GM20000 (cell line): ENCODE data around the gene HNRNPC.
"Not testable (repeated sequence)": the region's sequence is repeated elsewhere in the genome, so short reads cannot be mapped to it uniquely, and the experiment has no call there.

ENCODE experiments used
- DNase-seq: peaks from one replicate; pipeline ENCODE4 v3.0.0; 2012; ENCODE audit warnings: low spot score
- CTCF ChIP-seq: IDR thresholded peaks from 2 replicates; pipeline ENCODE4 v1.5.1; 2012; ENCODE audit warnings: mild to moderate bottlenecking, control low read depth; ENCODE audit errors: extremely low read depth, missing control alignments

The HNRNPC gene

DNA sequence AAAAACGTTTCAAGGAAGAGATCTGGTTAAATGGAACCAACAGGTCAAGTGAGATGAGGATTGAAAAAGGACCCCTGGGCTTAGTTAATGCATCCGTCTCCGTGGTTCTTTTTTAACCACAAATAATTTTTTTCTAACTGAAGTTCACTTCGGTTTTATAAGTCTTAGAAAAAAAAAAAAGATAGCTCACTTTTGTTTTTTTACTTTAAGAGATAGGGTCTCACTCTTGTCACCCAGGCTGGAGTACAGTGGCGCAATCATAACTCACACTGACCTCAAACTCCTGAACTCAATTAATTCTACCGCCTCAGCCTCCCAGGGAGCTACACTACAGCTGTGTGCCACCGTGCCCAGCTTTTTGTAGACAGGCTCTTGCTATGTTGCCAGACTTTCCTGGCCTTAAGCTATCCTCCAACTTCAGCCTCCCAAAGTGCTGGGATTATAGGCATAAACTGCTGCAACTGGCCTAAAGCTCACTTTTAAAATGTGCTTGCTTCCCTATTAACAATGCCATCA lies 11.8 kb downstream of the HNRNPC start:
- TF ChIP-seq CTCF, result no peak
- no peak for DNase-seq

GRCh38 chr14:21256539-21257393 lies 12.5 kb downstream of the HNRNPC start:
- TF ChIP-seq CTCF, result no peak
- DNase-seq, result no peak

DNA sequence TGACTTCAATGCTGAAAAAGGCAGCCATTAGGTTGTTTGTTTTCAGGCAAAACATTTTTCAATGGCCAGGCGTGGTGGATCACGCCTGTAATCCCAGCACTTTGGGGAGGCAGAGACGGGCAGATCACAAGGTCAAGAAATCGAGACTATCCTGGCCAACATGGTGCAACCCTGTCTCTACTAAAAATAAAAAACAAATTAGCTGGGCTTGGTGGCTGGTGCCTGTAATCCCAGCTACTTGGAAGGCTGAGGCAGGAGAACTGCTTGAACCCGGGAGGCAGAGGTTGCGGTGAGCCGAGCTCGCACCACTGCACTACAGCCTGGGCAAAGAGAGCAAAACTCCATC lies 13.2 kb downstream of the HNRNPC start:
- DNase-seq, result not testable (repeated sequence)

- DNase-seq, result no peak
- no peak for TF ChIP-seq CTCF
Observed at GRCh38 chr14:21255385-21256101, 13.7 kb downstream of the HNRNPC start.

GRCh38 chr14:21252149-21252548 lies 17.1 kb downstream of the HNRNPC start:
- TF ChIP-seq CTCF, result no peak
- DNase-seq, result no peak

DNA sequence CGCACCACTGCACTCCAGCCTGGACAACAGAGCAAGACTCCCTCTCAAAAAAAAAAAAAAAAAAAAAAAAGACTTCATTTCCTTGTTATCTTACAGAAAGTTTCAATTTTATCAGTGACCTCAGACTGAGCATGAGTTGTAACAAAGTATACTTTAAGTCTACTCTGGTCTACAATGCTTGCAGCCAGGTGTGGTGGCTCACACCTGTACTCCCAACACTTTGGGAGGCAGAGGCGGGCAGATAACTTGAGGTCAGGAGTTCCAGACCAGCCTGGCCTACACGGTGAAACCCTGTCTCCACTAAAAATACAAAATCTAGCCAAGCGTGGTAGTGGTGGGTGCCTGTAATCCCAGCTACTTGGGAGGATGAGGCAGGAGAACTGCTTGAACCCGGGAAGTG lies 18.0 kb downstream of the HNRNPC start:
- no peak for DNase-seq
- TF ChIP-seq CTCF, result no peak

DNA sequence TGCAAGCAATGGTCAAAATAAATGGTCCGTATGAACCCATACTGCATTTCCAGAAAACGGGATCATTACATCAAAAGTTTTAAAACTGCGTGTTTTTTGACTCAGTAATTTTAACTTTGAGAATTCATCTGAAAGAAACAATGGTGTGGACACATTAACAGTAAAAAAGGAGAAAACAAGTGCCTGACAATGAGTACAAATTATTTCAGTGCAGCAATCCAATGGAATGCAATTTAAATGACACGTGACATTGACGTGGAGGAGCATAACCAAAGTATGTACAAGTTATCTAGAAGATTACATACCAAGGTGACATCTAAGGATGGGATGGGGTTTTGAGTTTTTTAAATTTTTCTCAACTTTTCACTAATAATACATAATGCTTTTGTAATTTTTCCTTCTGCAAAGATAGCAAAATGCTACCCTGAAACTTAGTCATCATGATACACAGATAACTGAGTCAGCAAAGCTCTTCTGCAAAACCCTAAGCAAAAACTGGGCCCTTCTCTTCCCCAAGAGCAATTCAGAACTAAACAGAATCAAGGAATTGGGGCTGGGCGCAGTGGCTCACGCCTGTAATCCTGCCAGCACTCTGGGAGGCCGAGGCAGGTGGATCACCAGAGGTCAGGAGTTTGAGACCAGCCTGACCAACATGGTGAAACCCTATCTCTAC lies 20.4 kb downstream of the HNRNPC start:
- TF ChIP-seq CTCF, result no peak
- DNase-seq, result no peak
